ENCODE measurements around the gene FFAR3.

GRCh38 chr19:35310811-35311465 lies 47.3 kb upstream of the FFAR3 start:
- TF ChIP-seq CTCF (IDR thresholded peaks at IDR 0.05): no peak
- TF ChIP-seq POLR2A (IDR thresholded peaks at IDR 0.05): no peak
